ENCODE results near the gene ADAMTS2. TPM values are rescaled to one million over a fixed set of nuclear protein-coding genes. Genes with fewer than 3 reads are reported as not detected.
A peak's percentile ranks its signal among the peaks of the same experiment; 100 is the strongest.

The ADAMTS2 gene
- total and polyA plus RNA-seq, 2 experiments from 2014 or later = 1.6 to 8.1 TPM

- TF ChIP-seq ZNF462 (CRISPR knock-in tag; IDR thresholded peaks at IDR 0.05) = no peak
- TF ChIP-seq STAT1 (IDR thresholded peaks at IDR 0.05; ENCODE audit: unreplicated experiment) = no peak
These were observed 78.8 kb downstream of the ADAMTS2 start (continued) for GRCh38 chr5:179266291-179267070.

GRCh38 chr5:179265514-179266290 is 79.6 kb downstream of the ADAMTS2 start:
- Histone ChIP-seq H3K4me3 (no peak overlapping the region), H2AFZ (no peak overlapping the region), H3K36me3 (ENCODE audit: insufficient read depth) (no peaks in the 10 kb centered on the region), H3K4me2 (no peak overlapping the region), H4K20me1 (replicated peaks; ENCODE audit: insufficient read depth) (no peaks in the 10 kb centered on the region), H3K27ac (ENCODE audit: low read depth) (no peak overlapping the region; the same call in 1 of the 2 replicates), H3K9me2 (ENCODE audit: insufficient read depth) (no peaks in the 10 kb centered on the region), H3K4me1 (ENCODE audit: insufficient read depth) (no peaks in the 10 kb centered on the region), H3K27me3 (ENCODE audit: insufficient read depth) (no peaks in the 10 kb centered on the region), H3K79me2 (replicated peaks; ENCODE audit: insufficient read depth) (no peaks in the 10 kb centered on the region), H3F3A (replicated peaks; ENCODE audit: low read depth) (no peaks in the 10 kb centered on the region)
- Mint-ChIP-seq H3K27ac (no peak overlapping the region), H3K36me3 (ENCODE audit: low read depth) (no peaks in the 10 kb centered on the region; the same call in 2 of the 3 replicates), H3K4me3 (no peak overlapping the region), H3K9me3 (no peaks in the 10 kb centered on the region), H3K4me1 (peaks cover 14% of the 10 kb centered on the region), H3K27me3 (ENCODE audit: insufficient read depth, low read depth, poor library complexity) (peaks cover 11% of the 10 kb centered on the region)
- DNase-seq (ENCODE audit: low spot score) (peak; percentile 52), ATAC-seq (peak; percentile 62)
- TF ChIP-seq CREB1 (CRISPR knock-in tag; IDR thresholded peaks at IDR 0.05; ENCODE audit: low read depth) = no peak
- no peak for TF ChIP-seq CTCF (conservative IDR thresholded peaks at IDR 0.05; ENCODE audit: low read depth in 2 of 2)
- no peak for TF ChIP-seq JUNB (IDR thresholded peaks at IDR 0.05; ENCODE audit: unreplicated experiment)
- TF ChIP-seq ZNF114 (CRISPR knock-in tag; IDR thresholded peaks at IDR 0.05) = no peak

Measured in GM23338 (cell line).